Measurements from ENCODE around the gene SARM1.
A peak's percentile ranks its signal among the peaks of the same experiment; 100 is the strongest.
"Not testable (repeated sequence)": the region's sequence is repeated elsewhere in the genome, so short reads cannot be mapped to it uniquely, and the experiment has no call there.

The SARM1 gene
- 48.0 to 67.3 (median 64.2) reads per million in 3 experiments for total RNA-seq

GRCh38 chr17:28371245-28372202 lies at the start of gene SARM1:
SARM1 (plus strand) TSS chr17:28371694; CDS start chr17:28372033, 339 bp downstream.
- DNase-seq: peak; percentile 72

DNA sequence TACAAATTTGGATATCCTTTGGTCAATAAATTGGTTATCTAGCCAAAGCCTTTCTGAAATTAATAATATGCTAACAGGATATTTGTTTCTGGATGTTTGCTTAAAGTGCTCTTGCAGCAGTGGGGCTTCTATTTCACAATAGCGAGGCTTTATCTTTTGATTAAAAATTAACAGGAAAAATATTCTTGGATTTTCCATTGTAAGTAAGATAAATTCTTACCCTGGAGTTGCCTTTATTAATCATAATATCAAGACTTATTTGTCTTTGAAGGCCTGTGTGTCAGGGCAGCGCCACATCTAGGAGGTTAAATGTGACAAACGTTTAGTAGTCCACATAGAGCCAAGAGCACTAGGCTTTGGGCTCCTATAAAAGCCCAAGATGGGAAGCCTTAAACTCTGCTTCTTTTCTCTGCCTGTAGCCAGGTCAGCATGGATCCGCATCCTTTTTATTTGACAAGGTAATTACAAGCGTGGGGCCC lies 47.2 kb upstream of the SARM1 start:
- DNase-seq: no peak

DNA sequence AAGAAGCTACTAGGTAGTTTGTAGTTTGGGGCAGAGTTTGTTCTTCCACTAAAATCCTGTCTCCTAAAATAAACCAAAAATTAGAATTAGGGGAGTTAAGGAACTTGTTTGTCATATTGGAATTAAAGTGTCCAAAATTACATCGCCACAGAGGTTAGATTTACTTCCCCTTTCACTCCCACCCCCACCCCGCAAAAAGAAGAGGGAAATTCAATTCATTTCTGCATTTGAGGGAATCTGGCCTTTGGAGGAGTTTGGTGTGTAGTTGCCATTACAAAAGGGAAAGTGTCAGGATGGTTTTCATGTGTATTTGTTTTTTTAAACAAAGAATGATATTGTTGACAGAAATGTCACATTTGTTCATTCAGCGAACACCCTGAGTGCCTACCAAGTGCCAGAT lies 46.7 kb upstream of the SARM1 start:
- DNase-seq: no peak

- DNase-seq: no peak
Measured at GRCh38 chr17:28325211-28325610, 46.3 kb upstream of the SARM1 start.

DNA sequence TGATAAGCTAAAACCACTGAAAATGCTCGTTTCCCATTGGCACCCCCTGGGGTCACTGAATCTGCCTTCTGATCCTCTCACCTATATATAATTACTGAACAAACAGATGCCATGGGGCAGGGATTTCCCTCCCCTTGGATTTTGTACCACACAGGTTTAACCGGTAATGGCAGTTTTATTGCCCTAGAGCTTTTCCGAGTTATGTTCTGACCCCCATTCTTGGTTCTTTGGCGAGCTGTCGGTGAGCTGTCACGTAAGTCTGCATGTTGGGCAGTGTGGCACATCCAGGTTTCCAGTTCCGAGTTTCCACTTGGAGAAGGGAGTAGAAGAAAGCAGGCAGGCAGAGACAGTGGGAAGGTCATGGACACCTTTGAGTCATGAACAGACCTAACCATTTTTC lies 45.4 kb upstream of the SARM1 start:
- DNase-seq: no peak

GRCh38 chr17:28327031-28327607 lies 44.4 kb upstream of the SARM1 start:
- DNase-seq: no peak

DNA sequence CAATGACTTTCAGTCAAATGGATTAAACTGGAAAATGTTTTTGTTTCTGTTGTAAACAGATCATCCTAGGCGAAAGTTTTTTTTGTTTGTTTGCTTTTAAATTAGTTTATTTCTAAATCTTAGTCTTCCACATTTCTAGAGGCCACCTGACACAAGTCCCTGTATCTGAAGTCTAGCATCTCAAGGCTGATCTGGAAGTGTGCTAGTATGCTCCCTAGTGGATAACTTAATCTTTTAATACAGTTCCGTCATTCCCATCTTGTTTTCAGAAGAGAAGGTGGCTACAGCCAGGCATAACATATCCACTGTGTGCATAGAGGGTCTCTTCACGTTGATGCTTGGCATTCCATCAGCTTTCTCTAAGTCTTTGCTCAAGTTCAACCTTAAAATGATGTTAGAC lies 43.8 kb upstream of the SARM1 start:
- no peak for DNase-seq

DNA sequence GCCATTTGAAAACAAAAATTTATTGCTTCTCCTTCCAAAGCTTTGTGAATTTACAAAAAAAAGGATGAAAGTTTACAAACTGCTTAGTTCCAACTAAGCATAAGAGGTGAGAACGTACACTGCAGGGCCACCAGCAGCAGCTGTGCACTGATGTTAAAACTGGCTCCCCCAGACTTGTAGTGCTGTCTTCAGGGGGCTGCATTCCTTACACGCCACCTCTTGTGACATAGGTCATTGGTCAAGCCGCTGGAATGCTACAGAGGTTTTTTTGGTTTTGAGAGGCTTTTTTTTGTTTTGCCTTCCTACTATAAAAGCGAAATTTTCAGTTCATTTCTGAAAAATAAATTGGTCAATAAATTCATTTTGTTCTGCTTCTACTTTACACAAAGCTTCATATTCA lies 43.2 kb upstream of the SARM1 start:
- DNase-seq: no peak

DNA sequence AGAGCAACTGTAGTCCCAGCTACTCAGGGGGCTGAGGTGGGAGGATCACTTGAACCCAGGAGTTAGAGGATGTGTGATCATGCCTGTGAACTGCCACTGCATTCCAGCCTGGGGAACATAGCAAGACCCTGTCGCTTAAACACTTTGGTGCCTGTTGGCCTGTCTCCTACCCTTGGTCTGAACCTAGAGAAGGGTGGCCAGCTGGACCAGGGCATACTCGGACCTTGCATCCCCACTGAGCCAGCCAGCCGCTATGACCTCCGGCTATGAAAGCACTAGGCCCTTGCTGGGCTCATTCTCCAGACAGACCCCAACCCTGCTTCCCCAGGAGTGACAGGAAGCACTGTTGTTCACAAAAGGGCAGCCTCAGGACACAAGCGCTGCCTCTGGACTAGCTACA lies 40.8 kb upstream of the SARM1 start:
- DNase-seq: no peak

DNA sequence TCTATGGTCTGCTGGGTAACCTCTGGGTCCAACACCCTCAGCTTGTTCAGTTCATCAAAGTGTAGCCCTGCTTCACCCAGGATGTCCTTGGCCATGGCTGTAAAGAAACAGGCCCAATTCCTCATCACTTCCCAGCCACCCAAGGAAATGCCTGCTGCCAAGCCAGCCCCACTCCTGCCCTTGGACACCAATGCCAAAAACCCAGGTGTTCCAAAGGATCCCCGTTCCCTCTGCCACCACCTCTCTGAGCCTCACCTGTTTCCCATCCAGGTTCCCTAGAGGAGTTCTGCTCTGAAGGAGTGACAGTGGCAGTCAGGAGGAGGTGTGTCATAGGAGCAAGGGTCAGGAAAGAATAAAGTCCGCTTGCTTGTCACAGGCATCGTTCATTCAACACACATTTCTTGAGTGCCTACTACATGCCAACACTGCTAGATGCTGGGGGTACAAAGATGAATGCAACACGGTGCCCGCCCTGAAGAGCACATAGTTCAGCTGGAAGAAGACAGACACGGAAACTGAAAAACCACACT lies 39.5 kb upstream of the SARM1 start:
- no peak for DNase-seq

DNA sequence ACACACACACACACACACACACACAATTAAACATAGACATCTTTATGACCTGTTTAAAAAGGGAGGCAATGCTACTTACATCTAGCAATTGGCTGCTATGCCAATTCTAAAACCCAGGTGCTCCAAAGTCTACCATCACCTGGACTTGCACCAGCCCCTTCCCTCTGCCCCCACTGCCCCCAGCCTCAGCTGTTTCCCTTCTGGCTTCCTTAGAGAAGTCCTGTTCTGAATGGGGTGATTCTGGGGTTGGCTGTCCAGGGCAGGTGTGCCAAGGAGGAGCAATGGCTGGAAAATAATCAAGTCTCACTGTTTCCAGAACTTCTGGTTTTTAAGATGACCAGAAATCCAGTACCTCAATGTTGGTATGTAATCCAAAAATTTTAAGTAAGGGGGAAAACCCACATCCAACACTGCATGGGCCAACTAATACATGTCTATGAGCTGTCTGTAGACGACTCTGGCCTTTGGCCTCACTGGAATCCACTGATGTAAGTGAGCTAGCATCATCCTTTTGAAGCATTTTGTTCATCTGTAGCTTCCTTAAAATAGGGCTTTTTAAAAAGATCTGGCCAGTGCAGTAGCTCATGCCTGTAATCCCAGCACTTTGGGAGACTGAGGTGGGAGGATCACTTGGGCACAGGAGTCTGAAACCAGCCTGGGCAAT lies 38.3 kb upstream of the SARM1 start:
- DNase-seq: no peak

DNA sequence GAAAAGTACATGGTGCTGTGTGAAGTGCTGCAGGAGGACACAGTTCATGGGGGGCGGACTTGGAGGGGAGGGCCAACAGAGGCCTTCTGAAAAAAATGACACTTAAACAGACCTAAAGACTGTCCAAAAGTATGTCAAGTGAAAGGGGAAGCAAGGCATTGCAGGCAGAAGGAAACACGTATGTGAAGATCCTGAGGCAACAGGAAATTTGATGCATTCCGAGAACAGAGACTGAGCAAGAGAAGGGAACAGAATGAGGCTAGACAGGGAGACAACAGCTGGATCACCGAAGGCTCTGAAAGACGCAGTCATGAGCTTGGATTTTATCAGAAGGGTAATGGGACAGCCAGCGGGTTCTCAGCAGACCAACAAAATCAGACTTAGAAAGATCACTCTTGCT lies 37.3 kb upstream of the SARM1 start:
- no peak for DNase-seq

DNA sequence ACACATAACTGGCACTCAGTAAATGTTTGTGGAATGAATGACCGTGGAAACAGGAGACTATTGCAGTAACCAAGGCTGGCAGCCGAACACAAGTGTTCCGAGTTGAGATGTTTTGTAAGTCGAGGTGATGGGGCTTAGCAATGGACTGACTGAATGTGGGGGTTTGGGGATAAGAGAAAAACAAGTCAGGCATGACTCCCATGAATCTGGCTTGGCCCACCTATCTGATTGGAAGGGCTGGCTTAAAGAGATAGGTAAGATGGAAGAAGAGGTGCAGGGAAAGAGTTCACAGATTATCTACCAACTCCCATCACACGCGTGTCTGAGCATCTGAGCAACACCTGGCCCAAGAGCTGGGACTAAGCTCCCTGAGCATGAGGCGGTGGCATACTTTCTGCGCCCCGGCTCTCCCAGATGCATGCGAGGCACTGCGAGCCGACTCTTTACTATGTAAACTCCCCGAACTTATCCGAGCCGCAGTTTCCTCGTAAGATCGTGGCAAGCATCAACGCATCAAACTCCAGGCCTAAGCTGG lies 36.8 kb upstream of the SARM1 start:
- no peak for DNase-seq

DNA sequence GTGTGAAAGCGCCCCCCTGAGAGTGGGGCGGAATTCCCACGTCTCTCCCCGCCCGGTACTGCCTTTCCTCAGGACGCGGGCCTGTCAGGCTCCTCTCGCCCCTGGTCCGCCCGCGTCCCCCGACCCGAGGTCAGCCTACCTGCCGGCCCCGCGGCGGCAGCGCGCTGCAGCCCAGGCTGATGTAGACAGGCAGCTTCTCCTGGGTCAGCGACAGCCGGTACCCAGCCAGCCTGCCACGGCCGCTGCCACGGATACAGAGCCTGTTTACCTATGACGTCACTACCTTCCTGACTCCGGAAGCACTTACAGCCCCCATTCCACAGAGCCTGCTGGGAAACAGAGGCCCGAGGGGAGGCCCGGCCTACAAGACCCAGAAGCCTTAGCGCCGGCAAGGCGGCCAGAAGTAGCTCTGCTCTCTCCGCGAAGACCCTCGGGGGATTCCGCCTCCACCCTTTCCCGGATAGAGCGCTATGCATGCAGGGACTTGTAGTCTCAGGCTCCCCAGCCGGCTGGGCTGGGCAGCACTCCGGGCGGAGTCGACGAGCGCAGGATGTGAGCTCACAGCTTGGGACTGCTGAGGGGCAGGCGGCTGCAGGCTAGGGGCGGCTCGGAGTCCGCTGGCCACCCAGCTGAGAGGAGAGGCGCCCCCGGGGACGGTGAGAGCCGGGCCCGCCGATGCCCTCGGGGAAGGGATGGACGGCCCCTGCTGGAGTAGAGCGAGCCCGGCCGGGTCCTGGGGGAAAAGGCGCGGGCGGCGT lies 36.1 kb upstream of the SARM1 start, which contains the start of the genes IFT20 and TNFAIP1:
Gene IFT20, minus strand, starts transcription at position 272 of the 758 bp plus-strand sequence. CDS start 3,487 bp downstream, outside the sequence.
Gene TNFAIP1, plus strand, starts transcription at position 561 of the 758 bp plus-strand sequence. CDS start 3,761 bp downstream, outside the sequence.
- DNase-seq: peak; percentile 99

GRCh38 chr17:28335959-28336871 lies 35.3 kb upstream of the SARM1 start:
- DNase-seq: no peak

- DNase-seq: no peak
Measured at GRCh38 chr17:28338056-28338768, 33.3 kb upstream of the SARM1 start.

DNA sequence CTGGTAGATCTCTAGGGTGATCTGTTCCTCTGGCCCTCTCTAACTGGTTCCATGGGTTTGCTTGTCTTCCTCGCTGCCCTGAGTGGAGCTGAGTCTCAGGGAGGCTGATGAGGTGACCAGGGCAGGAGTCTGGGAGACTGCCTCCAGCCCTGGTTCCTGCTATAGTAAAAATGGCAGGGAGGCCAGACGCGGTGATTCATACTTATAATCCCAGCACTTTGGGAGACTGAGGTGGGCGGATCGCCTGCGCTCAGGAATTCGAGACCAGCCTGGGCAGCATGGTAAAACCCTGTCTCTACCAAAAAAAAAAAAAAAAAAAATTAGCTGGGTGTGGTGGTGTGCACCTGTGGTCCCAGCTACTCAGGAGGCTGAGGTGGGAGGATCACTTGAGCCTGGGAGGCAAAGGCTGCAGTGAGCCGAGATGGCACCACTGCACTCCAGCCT lies 32.7 kb upstream of the SARM1 start:
- DNase-seq: not testable (repeated sequence)

GRCh38 chr17:28339431-28339830 lies 32.1 kb upstream of the SARM1 start:
- DNase-seq: no peak

DNA sequence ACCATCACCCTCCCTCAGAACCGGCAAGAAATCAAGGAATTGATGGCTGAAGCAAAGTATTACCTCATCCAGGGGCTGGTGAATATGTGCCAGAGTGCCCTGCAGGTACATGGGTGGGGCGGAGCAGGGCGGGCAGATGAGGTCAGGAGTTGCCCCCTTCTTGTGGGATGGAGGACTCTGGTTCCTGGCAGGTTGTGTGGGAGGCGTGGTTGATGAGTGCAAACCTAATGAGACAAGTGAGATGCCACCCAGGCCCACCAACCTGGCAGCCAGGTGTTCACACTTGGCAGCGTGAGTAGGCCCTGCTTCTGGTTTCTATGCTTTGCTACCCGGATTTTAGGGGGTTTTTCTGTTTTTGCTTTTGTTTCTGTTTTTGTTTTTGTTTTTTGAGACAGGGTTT lies 31.1 kb upstream of the SARM1 start:
- DNase-seq: no peak

DNA sequence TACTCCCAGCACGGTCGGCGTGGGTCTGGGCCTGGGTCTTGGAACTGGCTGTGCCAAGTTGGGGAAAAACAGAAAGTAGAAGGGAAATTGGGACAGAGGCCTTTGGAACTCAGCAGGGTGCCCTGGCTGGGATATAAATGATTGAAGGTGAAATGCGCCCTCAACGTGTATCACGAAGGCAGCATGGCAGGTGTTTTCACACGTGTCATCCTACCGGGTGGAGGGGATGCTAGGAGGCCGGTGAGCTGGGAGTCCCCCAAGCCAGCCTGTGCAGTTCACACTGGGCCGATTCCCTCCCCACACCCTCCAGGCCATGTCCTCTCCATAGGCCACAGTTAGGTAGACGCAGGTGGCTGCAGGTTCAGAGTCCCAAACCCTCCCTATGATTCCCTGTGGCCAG lies 30.0 kb upstream of the SARM1 start:
- DNase-seq: no peak

Data from central memory CD4-positive, alpha-beta T cell (primary cell).